ENCODE data around the gene SUSD4.

SUSD4 gene

DNA sequence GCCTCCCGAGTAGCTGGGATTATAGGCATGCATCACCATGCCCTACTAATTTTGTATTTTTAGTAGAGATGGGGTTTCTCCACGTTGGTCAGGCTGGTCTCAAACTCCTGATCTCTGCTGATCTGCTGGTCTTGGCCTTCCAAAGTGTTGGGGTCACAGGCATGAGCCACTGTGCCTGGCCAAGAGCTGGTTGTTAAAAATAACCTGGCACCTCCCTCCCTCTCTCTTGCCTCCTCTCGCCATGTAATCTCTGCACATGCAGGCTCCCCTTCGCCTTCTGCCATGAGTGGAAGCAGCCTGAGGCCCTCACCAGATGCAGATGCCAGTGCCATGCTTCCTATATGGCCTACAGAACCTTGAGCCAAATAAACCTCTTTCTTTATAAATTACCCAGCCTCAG, 146.2 kb downstream of the SUSD4 start:
- in situ Hi-C loops (cut with HindIII; ENCODE audit: low sequenced_read_pairs) = no loop called here

DNA sequence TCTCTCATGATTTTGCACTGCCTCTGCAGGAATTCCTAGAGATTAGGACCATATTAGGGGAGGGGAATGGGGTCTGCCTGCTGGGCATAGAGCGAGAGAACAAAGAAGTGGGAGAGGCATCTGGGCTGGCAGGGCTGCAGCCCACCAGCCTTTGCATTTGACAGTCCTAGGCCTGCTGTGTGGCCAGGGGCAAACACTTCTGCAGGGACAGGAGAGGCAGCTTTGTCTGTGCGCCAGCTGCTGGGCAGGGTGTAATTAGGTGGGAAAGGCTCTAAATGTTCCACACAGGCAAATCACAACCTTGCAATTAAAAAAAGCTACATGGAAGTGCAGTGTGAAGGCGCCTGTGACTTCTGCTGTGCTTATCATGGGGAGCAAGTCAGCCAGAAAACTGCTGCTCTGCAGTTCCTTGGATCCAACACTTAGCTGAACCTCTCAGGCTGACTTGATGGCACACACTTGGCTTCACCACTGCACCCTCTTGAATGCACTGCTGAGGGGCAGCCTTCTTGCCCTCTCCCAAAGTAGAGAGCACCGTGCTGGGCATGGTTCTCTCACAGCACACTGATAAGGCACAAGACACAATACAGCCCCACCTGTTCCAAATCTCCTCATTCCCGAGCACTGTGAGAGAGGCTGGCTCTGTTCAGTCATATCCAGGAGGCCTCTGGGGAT, 147.3 kb downstream of the SUSD4 start:
- in situ Hi-C loops (cut with HindIII; ENCODE audit: low sequenced_read_pairs) = no loop called here

GRCh38 chr1:223216074-223216473, 147.9 kb downstream of the SUSD4 start:
- in situ Hi-C loops (cut with HindIII; ENCODE audit: low sequenced_read_pairs) = no loop called here

DNA sequence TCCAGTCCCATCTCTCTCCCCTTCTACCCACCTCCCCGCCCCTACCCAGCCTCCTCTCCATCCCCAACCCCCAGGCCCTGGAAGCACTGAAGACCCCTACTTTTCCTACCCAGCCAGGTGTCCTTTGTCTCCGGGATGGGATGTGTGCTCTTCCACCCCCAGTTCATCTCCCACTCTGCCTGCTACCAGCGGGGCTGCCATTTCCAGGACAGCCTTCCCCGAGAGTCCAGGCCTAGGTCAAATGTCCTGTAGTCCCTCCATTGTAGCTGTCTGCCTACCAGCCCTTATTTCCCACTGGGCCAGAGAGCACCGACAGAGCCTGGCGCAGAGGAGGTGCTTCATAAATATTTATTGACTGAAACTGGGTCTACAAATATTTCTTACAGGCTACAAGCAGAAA, 148.9 kb downstream of the SUSD4 start:
- in situ Hi-C loops (cut with HindIII; ENCODE audit: low sequenced_read_pairs) = no loop called here

DNA sequence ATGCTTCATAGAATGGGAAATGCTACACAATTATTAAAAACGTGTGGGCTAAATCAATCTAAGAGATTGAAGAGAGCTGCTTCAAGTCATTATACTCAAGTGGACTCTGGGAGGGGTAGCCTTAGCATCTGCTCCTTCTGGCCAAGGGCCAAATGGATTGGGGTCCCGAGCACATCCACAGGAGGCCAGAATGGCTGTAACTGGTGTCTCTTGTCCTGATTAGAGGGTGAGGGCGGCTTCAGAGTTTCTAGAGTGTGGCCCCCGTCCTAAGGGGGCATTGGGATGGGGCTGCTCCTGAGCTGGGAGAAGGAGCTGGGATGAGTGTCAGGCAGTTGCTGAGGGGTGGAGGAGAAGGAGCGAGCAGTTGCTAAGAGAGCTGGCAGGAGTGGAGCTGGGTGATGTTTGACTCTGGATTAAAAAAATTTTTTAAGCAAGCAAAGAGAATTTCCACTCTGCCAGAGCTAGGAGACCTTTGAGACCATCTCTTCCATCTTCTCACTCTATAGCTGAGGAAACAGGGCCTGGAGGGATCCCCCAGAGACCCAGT, 149.6 kb downstream of the SUSD4 start:
- in situ Hi-C loops (cut with HindIII; ENCODE audit: low sequenced_read_pairs) = no loop called here

DNA sequence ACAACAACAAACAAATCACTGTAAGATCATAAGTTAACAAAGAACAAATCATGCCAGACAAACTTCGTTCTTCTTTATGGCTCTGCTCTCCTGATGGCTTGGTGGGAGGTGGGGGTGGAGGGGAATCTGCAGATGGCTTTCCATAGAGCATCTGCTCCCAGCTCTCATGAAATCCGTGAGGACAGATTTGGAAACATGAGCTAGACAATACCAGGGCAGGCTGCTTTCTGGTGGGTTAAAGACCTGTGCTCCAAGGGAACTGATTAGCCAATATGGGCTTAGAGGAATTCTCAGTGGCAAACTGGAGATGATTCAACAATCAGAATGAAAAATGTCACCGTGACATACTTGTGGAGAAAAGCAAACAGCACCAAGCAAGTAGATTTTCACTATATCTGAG, 151.5 kb downstream of the SUSD4 start:
- in situ Hi-C loops (cut with HindIII; ENCODE audit: low sequenced_read_pairs) = no loop called here

DNA sequence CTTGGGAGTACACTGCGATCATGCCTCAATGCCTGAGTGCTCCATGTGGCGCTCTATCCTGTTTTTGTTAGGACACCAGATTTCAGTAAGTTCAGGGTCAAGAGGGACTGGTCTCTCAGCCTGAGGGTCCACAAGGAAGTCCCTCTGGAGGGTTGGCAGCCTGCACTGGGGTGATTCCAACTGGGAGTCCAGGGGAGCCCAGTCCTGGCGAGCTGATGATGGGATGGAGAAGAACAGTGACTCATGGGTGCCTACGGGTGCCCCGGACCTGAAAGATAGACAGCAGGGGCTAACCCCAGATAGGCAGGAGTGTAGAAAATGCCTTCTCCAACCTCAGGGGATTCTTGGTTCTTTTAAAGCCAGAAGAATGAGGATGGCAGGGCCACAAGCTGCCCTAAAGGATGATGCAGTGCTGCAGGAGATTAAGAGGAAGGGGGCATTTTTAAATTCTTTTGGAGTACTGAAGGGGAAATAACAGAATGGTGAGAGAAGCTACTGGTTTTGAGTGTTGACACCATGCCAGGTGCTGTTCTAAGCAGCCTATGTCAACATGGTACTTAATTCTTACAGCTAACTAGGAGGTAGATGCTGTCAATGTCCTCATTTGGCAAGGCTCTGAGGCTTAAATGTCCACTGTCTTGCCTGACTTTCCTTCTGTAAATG, 152.5 kb downstream of the SUSD4 start:
- in situ Hi-C loops (cut with HindIII; ENCODE audit: low sequenced_read_pairs) = no loop called here

DNA sequence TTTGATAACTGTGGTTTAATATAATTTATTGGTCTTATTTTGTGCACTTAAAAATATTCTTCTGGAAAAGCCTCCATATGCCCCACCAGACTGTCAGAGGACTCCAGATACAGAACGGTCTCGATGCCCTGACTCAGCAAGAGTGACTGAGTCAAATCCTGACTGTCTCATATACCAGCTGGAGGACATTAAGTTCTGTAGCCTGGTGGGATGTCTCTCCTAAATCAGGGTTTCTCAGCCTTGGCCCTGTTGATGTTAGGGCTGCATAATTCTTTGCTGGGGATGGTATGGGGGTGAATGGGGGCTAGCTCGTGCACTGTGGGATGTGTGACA, 153.2 kb downstream of the SUSD4 start:
- in situ Hi-C loops (cut with HindIII; ENCODE audit: low sequenced_read_pairs) = no loop called here

DNA sequence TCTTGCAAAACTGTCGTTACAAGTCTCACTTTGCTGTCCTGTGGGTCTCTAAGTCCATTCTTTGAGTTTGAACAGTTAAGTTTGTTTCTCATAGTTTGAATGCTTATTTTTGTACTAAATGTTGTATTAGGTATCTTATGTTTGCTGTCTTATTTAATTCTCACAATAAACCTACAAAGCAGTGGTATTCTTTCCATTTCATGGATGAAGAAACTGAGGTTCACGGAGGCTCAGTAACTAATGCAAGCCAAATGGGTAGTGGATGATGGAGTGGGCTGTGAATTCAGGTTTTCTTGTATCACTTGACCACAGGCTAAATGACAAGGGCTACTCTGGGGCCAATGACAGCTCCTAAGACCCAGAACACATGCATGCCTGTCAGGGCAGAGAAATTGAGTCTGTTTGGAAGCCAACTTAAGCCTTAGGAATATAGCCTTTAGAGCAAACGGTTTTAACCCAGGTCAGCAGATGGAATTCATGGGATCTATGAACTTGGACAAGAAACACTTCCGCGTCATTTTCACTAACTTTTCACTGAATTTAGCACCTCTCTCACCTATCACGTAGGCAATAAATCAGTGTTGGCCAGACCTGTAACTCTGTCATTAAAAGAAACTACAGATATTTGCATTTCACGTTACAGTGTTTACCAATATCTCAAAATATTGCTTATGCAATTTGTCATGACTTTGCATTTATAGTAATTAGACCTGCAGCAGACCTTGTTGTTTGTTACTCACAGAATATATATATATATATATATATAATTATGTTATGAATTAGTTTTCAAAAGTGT, 153.8 kb downstream of the SUSD4 start:
- in situ Hi-C loops (cut with HindIII; ENCODE audit: low sequenced_read_pairs) = no loop called here

DNA sequence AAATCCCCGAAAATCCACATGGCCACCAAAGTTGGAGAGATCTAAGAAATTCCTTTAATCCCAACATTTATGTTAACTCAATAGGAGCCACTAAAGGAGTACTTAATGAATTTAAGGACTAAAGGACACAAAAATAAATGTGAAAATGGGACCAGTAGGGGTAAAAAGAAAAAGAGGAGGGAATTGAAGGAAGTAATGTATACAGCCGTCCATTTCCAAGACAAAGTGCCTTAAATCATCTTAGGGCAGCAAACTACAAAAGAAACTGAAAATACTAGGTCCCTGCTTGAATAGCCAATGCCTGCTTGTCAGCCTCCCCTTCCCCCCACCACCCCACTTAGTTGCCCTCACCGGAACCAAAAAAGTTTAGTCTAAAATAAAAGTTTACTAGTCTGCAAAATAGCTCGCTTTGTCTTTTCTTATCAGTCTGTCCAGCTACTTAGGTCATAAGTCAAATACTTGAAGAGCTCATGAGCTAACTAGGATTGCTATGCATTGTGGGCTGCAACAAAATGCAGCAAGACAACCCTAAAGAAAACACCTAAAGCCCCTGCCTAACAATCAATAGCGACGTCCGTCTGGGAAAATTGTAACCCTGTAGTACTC, 154.6 kb downstream of the SUSD4 start:
- in situ Hi-C loops (cut with HindIII; ENCODE audit: low sequenced_read_pairs) = no loop called here

- in situ Hi-C loops (cut with HindIII; ENCODE audit: low sequenced_read_pairs) = no loop called here
Measured at GRCh38 chr1:223208164-223209076, 155.6 kb downstream of the SUSD4 start.

DNA sequence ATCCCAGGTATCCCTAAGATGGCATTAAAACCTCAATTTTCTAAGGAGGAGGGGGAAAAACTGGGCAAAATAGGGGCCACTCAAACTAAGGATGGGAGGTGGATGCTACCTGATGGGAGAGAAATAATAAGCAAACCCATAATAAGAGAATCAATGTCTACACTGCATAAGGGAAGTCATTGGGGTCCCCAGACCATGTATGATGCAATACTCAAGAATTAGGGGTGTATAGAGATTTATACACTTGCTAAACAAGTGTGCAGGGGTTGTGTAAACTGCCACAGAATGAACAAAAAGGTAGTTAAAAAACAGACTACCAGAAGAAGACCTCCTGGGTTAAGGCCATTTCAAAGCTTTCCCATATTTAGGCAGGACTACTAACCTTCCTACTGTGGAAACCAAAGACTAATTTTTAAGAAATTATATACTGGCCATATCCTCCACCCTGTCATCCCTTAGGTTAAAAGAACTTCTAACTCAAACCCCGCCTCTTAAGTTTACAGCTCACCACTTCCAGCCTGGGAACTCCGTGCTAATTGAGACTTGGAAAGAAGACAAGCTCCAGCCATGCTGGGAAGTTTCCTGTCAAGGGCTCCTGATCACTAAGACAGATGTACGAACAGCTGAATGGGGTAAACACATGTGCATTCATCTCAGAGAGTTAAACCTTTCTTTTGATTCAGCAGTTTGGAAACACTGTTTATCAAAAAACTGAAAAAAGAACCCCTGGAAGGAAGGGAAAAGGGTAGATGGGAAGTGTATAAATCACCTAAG, 156.5 kb downstream of the SUSD4 start:
- in situ Hi-C loops (cut with HindIII; ENCODE audit: low sequenced_read_pairs) = no loop called here

DNA sequence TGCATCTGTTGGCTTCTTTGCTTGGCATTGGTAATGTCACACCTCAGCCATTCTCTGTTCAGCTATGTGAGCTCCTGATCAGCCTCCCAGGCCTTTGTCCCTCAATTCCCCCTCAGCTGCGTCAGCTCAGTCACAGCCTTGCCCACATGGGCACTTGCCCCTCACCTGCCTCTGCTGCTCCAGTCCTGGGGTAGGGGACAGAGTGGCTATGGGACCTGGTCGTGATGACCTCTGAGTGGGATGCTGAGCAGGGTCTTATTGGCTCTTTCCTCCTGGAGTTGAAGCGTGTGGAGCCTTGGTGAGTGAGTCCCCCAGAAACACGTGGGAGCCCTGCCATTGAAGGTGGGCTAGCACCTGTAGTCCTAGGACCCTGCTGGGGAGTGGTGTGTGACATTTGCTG, 159.6 kb downstream of the SUSD4 start:
- in situ Hi-C loops (cut with HindIII; ENCODE audit: low sequenced_read_pairs) = no loop called here

GRCh38 chr1:223203694-223204093, 160.3 kb downstream of the SUSD4 start:
- in situ Hi-C loops (cut with HindIII; ENCODE audit: low sequenced_read_pairs) = no loop called here

GRCh38 chr1:223203034-223203408, 161.0 kb downstream of the SUSD4 start:
- in situ Hi-C loops (cut with HindIII; ENCODE audit: low sequenced_read_pairs) = no loop called here

- in situ Hi-C loops (cut with HindIII; ENCODE audit: low sequenced_read_pairs) = no loop called here
Measured at GRCh38 chr1:223202376-223203033, 161.5 kb downstream of the SUSD4 start.

GRCh38 chr1:223201967-223202366, 162.0 kb downstream of the SUSD4 start:
- in situ Hi-C loops (cut with HindIII; ENCODE audit: low sequenced_read_pairs) = no loop called here

DNA sequence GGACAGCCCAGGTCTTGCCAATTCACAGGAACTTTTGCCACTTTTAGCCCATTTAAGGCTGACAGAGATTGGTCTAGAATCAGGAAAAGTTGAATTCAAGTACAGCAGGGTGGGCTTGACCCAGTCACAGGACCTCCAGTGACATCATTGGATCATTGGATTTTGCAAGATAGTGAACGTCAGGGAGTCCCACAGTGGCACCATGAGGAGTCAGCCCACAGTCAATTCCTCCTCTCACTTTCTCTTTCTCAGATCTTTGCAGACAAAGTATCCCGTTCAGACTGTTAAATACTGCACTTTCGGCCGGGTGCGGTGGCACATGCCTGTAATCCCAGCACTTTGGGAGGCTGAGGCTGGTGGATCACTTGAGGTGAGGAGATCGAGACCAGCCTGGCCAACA, 163.1 kb downstream of the SUSD4 start:
- in situ Hi-C loops (cut with HindIII; ENCODE audit: low sequenced_read_pairs) = no loop called here

- in situ Hi-C loops (cut with HindIII; ENCODE audit: low sequenced_read_pairs) = no loop called here
Measured at GRCh38 chr1:223199094-223199647, 164.8 kb downstream of the SUSD4 start.
